Pulmonary artery endothelial cell (primary cell): ENCODE measurements around the gene PIK3IP1. TPM values are rescaled to one million over a fixed set of nuclear protein-coding genes. Genes with fewer than 3 reads are reported as not detected.

Source experiments
- total RNA-seq: library from RNA; depleted of rRNA; stranded (reverse); fragments of >200 nt; gene quantifications from 2 replicates; pipeline ENCODE4 v1.2.3, GENCODE V29; 2014

The PIK3IP1 gene
- total RNA-seq, 1 donor from 2014 or later, result 13.6 TPM

Other genes starting within 250 kb of the PIK3IP1 start
- gene SMTN, start 211.2 kb downstream of the PIK3IP1 start, total RNA-seq, result 93.6 and 118 TPM in 2 replicates
- 21.1 and 46.6 TPM in 2 replicates for gene SELENOM, start 184.9 kb downstream of the PIK3IP1 start, total RNA-seq
- gene INPP5J, start 169.5 kb downstream of the PIK3IP1 start, total RNA-seq, result 0.20 and 0.25 TPM in 2 replicates
- 0.07 and 0.26 TPM in 2 replicates for gene PLA2G3, start 152.0 kb downstream of the PIK3IP1 start, total RNA-seq
- 23.5 and 28.4 TPM in 2 replicates for gene RNF185, start 132.3 kb downstream of the PIK3IP1 start, total RNA-seq
- 72.7 and 83.3 TPM in 2 replicates for gene LIMK2, start 80.2 kb downstream of the PIK3IP1 start, total RNA-seq
- 16.4 and 16.7 TPM in 2 replicates for gene PATZ1, start 53.9 kb upstream of the PIK3IP1 start, total RNA-seq
- gene DRG1, start 107.1 kb upstream of the PIK3IP1 start, total RNA-seq, result 77.3 and 79.3 TPM in 2 replicates
- gene EIF4ENIF1, start 197.4 kb upstream of the PIK3IP1 start, total RNA-seq, result 10.9 and 13.4 TPM in 2 replicates
- 17.8 and 23.1 TPM in 2 replicates for gene SFI1, start 204.0 kb upstream of the PIK3IP1 start, total RNA-seq